GM19372 (cell line): ENCODE measurements around the gene ACSL5.

Experiments
- ATAC-seq: cut with Tn5 transposase; IDR thresholded peaks from one replicate; pipeline ENCODE4 v1.9.1; 2021; ENCODE audit warnings: mild to moderate bottlenecking, low read depth, moderate library complexity; ENCODE audit not compliant: unreplicated experiment

Gene ACSL5, protein sequence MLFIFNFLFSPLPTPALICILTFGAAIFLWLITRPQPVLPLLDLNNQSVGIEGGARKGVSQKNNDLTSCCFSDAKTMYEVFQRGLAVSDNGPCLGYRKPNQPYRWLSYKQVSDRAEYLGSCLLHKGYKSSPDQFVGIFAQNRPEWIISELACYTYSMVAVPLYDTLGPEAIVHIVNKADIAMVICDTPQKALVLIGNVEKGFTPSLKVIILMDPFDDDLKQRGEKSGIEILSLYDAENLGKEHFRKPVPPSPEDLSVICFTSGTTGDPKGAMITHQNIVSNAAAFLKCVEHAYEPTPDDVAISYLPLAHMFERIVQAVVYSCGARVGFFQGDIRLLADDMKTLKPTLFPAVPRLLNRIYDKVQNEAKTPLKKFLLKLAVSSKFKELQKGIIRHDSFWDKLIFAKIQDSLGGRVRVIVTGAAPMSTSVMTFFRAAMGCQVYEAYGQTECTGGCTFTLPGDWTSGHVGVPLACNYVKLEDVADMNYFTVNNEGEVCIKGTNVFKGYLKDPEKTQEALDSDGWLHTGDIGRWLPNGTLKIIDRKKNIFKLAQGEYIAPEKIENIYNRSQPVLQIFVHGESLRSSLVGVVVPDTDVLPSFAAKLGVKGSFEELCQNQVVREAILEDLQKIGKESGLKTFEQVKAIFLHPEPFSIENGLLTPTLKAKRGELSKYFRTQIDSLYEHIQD

GRCh38 chr10:112373912-112374338, at the start of gene ACSL5:
TSS of gene ACSL5 (plus strand) at chr10:112374116. CDS start at chr10:112394947, 20,831 bp downstream.
- no peak for ATAC-seq

DNA sequence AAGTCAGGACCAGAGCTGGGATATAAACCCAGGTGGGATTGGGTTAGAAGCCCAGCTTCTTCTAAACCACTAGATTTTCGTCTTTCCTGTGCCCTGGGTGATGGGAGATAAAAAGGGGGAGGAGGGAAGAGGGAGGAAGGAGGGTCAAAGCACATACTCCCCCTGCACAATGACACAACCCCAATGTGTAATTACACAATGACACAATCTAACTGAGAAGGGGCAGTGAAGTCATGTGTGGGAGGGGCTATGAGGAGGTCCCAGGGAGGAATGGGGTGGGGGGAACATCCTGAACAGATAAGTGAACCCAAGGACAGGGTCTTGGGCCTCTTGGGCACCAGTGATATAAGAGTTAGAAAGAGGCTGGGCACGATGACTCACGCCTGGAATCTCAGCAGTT, 46.2 kb upstream of the ACSL5 start:
- no peak for ATAC-seq

GRCh38 chr10:112330162-112330561, 43.8 kb upstream of the ACSL5 start:
- no peak for ATAC-seq

- no peak for ATAC-seq
Measured at GRCh38 chr10:112330607-112331160, 43.2 kb upstream of the ACSL5 start.

DNA sequence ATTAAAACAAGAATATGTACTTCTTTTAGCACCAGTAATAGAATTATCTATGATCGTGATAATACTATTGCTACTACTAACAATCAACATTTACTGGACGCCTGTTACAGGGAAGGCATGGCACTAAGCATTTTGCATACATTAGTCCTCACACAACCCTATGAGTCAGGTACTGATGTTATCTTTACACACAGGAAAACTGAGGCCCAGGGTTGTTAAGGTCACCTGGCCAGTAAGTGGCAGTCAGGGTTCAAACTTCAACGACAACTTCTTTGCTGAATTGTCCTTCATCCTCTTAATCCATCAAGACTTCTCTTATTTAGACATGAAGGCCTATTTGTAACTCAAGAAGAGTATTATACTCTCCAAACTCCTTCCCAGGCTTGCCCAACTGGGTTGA, 41.9 kb upstream of the ACSL5 start:
- no peak for ATAC-seq

DNA sequence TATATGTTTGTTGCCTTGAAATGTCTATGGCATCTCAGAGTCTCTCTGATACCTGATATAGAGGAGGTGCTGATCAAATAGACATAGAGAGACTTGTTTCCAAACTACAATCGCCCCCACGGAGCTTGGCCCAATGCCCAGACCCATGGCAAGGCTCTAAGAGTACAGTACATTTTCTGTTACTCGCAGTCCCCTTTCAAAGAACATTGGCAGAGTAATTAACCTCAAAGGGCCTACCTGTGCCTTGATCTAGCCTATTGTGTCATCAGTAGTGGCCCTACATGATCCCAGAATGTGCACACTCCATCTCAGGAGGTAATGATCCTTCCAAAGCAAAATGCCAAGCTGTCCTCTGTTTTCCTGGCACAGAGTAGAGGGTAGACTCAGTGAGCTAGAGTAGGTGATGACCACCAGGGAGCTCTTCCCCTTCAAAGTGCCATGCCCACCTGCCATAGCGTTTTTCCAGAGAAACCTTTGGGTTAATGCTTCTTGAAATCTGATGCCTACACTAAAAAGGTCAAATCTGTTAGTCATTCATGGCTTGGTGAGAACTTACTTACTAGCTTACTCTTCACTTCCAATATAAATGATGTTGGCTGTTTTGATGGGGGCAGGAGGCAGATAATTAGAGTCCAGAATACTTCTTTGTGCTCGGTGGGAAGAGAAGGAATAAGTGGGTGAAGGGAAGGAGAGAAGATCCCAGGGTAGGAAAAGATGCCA, 41.2 kb upstream of the ACSL5 start:
- no peak for ATAC-seq

DNA sequence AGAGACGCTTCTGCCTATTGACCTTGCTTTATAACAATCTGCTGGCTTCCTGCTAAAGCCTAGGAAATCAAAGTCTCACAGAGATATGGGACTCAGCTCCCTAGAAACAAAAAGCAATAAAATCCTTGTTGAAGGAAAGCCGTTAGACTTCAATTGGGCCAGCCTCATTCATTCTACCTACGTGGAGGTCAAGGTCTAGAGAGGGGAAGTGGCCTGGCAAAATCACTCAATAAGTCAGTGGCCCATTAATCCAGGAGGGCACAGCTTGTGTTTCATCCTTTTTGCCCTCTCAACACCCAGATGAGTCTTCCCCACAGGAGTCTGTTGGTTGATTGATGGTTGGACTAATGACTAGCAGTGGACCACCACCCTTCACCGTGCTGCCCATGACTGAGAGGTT, 40.5 kb upstream of the ACSL5 start:
- ATAC-seq = no peak

GRCh38 chr10:112335111-112335867, 38.6 kb upstream of the ACSL5 start:
- ATAC-seq = no peak

DNA sequence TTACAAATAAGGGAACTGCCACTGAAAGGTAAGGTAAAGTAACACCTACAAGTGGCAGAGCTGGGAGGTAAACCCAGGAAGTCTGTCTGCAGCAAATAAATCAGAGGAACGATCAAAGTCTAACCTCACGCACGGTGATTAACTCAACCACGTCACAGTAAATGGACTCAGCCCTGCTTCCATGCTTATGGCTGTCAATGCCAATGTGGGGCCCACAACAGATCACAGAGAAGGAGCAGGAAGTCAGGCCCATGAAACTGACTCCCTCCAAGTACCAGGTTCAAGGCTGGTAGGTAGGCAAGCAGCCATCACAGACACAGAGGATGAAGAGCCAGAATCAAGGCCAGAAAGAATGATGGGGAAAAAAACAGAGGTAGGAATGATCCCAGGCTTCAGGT, 38.0 kb upstream of the ACSL5 start:
- no peak for ATAC-seq

- ATAC-seq = no peak
Measured at GRCh38 chr10:112336556-112337201, 37.2 kb upstream of the ACSL5 start.

- ATAC-seq = no peak
Measured at GRCh38 chr10:112338957-112339356, 35.0 kb upstream of the ACSL5 start.

DNA sequence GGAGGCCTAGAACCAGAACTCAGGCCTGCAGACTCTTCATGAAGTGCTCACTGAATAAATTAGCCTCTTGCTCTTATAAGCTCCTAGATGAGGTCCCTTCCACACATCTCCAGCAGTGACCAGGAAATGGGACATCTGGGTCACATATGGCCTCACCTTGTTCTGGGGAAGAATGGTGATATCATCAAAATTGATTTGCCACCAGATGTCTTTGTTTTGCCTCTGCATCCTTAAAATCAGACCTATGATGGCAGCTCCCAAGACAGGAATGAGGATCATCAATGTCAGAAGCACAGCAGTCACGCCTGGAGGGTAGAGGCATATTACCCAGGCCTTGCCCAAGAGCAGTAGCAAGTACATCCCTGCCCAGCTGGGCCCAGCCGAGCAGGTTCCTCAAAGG, 33.3 kb upstream of the ACSL5 start:
- no peak for ATAC-seq

GRCh38 chr10:112343056-112343806, 30.7 kb upstream of the ACSL5 start:
- no peak for ATAC-seq

GRCh38 chr10:112344261-112344660, 29.7 kb upstream of the ACSL5 start:
- no peak for ATAC-seq

DNA sequence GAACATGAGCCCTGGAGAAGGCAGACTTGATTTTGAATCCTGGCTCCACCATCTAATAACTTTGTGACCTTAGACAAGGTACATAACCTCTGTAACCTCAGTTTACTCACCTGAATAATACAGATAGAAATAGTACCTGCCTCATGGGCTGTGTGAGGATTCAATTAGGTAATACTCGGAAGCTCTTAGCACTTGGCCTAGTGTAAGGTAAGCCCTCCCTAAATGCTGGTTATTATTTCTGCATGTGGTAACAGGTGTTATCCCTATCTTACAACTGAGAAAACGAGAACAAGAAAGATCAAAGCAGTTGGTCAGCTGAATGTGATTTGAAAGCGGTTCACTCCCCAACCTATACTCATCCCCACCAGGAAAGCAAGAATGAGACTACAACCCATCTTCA, 28.7 kb upstream of the ACSL5 start:
- ATAC-seq = no peak

GRCh38 chr10:112345743-112346142, 28.2 kb upstream of the ACSL5 start:
- ATAC-seq = no peak

DNA sequence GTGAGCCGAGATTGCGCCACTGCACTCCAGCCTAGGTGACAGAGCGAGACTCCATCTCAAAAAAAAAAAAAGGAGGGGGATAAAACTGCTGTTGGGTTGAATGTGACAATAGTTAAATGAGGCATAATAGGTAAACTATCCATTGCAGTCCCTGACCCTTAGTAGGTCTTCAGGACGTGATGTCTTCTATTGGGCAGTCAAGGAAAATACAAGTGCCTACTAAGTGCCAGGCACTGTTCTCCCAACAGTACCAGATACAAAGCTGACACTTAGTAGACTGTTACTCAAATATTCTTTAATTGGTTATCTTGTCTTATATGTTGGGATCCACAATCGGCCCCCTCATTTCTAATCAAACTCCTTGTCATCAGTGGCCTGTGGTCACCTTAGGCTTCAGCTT, 27.1 kb upstream of the ACSL5 start:
- no peak for ATAC-seq

DNA sequence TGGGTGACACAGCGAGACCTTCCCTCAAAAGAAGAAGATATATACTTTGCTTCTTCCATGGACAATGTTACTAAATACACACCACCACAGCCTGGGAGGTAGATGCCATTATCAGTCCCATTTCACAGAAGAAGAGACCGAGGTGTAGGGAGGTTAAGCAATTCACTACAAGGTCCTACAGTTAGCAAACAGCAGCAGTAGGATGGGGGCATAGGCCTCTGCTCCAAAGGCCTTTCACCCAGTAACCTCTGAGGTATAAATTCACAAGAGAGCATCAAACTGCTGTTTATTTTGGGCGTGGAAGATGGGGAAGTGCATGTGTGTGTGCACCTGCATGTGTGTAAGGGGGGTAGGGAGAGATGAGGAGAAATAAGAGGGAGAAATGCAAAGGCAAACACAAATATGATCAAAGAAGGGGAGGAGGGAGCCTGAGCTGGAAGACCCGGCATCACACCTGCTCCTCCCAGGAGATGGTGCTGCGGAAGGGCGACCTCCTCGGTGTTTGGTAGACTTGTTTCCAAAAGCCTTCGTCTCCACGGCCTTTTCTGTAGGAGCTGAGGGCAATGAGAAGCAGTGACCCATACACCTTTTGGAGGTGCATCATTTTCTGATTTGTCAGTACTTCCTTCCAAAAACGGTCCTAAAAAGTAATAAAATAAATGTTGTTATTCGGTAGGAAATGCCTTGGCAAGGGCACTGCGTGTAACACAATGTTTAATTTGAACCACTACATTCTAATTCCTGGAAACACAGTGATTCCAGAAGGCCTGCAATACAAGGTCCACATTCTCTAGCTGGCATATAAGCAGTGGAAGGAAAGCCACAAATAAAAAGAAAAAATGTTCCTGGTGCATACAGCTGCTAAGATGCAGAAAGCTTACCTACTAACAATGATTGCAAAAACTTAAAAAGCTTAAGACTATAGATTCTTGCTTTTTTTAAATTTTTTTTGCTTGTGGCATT, 25.9 kb upstream of the ACSL5 start:
- no peak for ATAC-seq
